H1 (cell line): ENCODE measurements around the gene STOML2. TPM values are rescaled to one million over a fixed set of nuclear protein-coding genes. Genes with fewer than 3 reads are reported as not detected.
A peak's percentile ranks its signal among the peaks of the same experiment; 100 is the strongest.

Experiments used
- CHD2 ChIP-seq: IDR thresholded peaks from 2 replicates; pipeline ENCODE4 v1.6.1; 2012; ENCODE audit warnings: low read length, improper control_type of control experiment
- CHD7 ChIP-seq: fragments of 300-600 bp; sonication (generic); IDR thresholded peaks from 2 replicates; pipeline ENCODE4 v1.7.1; 2012; ENCODE audit warnings: low read length, moderate library complexity, mild to moderate bottlenecking, inconsistent platforms; ENCODE audit not compliant: insufficient replicate concordance
- CREB1 ChIP-seq: IDR thresholded peaks from 2 replicates; pipeline ENCODE4 v1.6.1; 2012; ENCODE audit warnings: inconsistent platforms
- CTCF ChIP-seq, 3 experiments: IDR thresholded peaks; 1 replicate in 2 of 3; 2 replicates in 1 of 3; pipeline versions ENCODE4 v1.5.1 to v1.6.1; 2011; ENCODE audit warnings: low read length in 3 of 3, mild to moderate bottlenecking in 3 of 3, inconsistent platforms in 2 of 3, low read depth in 1 of 3, moderate library complexity in 1 of 3; ENCODE audit not compliant: insufficient read depth in 1 of 3; ENCODE audit errors: control extremely low read depth in 1 of 3
- JUND ChIP-seq: IDR thresholded peaks from 2 replicates; pipeline ENCODE4 v1.6.1; 2011; ENCODE audit warnings: mild to moderate bottlenecking, improper control_type of control experiment, low read length
- KDM5A ChIP-seq: fragments of 200-600 bp; IDR thresholded peaks from 2 replicates; pipeline ENCODE4 v1.7.1; 2012; ENCODE audit warnings: mild to moderate bottlenecking, low read length, inconsistent platforms, mixed read lengths
- SP1 ChIP-seq: IDR thresholded peaks from 2 replicates; pipeline ENCODE4 v1.6.1; 2011; ENCODE audit warnings: low read depth, low read length
- YY1 ChIP-seq: IDR thresholded peaks from 2 replicates; pipeline ENCODE4 v1.6.1; 2011; ENCODE audit warnings: low read depth, mild to moderate bottlenecking, low read length
- polyA plus RNA-seq, 7 experiments: library from polyadenylated mRNA; depleted of rRNA in 3 of 7; stranded (reverse) in 5 of 7; unstranded in 2 of 7; fragments of >200 nt in 5 of 7; fragments of 200-250 nt in 2 of 7; gene quantifications; 1 replicate in 5 of 7; 2 replicates in 1 of 7; 4 replicates in 1 of 7; pipeline versions ENCODE4 v1.2.1 to v1.2.3, GENCODE V29; 2011 to 2013; ENCODE audit warnings: missing spikeins in 2 of 7, mixed read lengths in 2 of 7
- total RNA-seq: library from RNA; stranded (reverse); fragmentation: NEBNext Ultra II Directional; extraction: Animal tissue kit (Norgen Biotek cat#: 25700); gene quantifications from 2 replicates; pipeline ENCODE4 v1.2.1, GENCODE V29; 2021

STOML2 gene
- total and polyA plus RNA-seq, 2 of the 8 experiments (the other 6 are each of a cell fraction or from before 2014, with no cell fraction given): 203 to 256 TPM

GRCh38 chr9:35102769-35103659, at the start of gene STOML2 (continued):
- TF ChIP-seq CHD7 (no peak), CHD2 (peak; percentile 69), JUND (no peak; the same call in 1 of the 2 replicates), CTCF (IDR thresholded peaks at IDR 0.05; ENCODE audit: control extremely low read depth in 1 of 3, insufficient read depth in 1 of 3, low read depth in 1 of 3, low read length in 3 of 3) (no peak), KDM5A (peak; percentile 89), YY1 (no peak), SP1 (peak; percentile 79), CREB1 (0 out of 2 replicates have a peak, but pooled peaks have one; percentile 16)
